Measurements from ENCODE around the gene CARMIL1.

The CARMIL1 gene

DNA sequence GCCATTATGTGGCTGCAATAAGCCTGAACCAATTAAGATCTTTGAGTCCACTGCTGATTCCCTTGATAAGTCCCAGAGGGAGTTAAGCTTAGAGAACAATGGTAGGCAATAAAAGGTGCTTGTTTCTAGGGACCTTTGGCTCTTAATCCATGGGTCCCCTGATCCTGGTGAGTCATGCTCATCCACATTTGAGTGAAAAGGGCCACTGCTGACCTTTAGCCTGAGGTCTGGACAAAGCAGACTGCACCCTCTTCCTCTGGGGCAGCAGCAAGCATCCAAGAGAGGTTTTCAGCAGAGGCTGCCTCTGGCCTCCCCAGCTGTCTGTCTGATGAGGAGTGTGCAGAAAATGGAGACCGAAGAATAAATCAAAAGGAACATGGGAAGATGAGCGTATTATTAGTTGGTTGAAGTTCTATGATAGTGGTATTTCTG is 356.7 kb downstream of the CARMIL1 start:
- no peak for DNase-seq

DNA sequence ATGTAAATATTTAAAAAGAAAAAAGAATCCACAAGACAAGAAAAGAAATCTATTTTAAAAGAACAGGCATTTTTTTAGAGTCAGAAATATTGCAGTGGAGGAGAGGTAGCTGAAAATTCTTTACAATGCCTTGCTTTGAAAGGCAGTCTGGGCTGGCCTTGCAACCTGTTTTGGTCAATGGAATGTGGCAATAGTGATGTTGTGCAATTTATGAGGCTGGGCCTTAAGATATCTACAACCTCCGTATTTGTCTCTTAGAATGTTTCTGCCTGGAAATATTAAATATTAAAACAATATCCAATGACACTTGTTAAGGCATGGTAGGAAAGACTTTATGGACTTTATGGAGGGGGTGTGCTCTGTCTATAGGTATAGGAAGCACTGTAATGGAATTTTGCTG is 358.0 kb downstream of the CARMIL1 start:
- no peak for DNase-seq

DNA sequence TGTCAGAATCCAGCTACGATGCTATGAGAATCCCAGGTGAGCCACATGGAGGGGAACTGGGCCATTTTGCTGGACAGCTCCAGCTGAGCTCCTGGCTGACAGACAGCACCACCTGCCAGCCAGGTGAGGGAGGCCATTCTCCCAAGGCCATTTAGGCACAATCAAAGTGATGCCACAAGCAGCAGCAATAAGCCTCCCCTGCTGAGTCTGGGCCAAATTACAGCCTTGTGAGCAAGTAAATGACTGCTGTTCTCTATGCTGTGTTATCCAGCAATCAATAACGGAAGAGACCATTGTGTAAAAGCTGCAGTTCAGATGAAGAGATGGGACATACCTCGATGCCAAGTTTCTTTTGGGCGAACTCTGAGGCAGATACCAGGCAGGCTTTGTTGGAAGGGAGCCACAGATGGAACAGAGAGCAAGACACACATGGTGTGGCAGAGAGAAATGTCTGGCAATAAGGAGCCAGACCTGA is 358.8 kb downstream of the CARMIL1 start:
- DNase-seq, result no peak

DNA sequence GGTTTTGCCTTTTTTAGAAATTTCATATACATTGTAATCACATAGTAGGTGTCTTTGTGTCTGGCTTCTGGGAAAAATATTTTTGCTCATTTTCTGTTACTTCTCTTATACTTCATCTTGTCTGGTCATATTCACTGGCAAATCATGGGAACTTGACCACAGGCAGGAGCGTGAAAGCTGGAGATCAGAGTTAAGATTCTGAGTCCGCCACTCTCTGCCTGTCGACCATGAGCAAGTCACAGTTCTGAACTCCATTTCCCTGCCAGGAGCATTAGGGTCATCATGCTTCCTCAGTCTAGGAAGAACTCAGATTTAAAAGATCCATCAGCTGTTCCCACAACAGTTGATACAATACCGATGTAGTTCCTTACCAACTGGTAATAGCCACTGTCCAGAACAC is 360.5 kb downstream of the CARMIL1 start:
- DNase-seq, result no peak

DNA sequence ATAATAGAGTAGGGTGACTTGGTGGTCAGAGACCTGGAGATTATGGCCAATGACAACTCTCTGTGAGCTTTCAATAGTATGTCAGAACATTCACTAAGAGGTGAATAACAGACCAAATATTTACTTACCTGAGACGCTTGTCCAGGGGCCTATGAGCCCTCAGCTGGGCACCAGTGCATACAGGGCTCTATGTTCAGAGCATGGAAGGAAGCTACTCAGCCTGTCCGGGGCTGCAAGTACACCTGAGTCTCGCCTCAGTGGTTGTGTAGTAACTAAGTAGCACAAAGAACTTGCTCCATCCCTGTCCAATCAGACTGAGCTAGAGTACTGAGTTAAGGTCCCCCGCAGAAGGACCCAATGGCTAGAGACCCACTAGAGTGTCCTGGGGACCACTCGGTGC is 361.3 kb downstream of the CARMIL1 start:
- no peak for DNase-seq

DNA sequence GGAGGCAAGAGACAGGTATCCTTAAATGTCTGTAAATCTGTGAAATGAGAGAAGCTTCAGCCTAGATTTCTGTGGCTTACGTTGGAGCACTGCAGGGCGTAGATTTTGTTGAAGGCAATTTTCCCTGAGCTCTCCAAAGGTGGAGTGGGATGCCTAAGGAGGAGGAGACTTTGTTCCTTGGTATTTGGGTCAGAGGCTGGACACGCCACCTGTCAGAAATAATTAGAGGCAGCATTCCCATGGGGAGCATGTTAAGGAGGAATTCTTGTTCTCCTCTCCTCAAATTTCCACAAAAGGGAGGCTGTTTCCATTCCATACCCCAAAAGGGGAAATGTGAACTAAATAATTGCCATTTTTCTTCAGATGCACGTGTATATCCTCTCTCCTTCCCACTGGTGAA is 361.7 kb downstream of the CARMIL1 start:
- no peak for DNase-seq

DNA sequence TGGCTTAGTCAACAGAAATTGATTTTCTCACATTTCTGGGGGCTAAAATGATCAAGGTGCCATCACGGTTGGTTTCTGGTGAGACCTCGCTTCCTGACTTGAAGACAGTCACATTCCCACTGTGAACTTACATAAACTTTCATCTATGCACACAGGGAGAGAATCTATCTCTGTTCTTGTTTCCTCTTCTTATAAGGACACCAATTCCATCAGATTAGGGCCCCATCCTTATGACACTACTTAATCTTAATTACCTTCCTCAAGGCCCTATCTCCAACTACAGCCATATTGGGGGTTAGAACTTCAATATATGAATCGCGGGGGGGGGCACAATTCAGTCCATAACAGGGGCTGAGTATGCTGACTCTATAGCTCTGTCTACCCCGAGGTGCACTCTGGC is 362.2 kb downstream of the CARMIL1 start:
- DNase-seq, result no peak

DNA sequence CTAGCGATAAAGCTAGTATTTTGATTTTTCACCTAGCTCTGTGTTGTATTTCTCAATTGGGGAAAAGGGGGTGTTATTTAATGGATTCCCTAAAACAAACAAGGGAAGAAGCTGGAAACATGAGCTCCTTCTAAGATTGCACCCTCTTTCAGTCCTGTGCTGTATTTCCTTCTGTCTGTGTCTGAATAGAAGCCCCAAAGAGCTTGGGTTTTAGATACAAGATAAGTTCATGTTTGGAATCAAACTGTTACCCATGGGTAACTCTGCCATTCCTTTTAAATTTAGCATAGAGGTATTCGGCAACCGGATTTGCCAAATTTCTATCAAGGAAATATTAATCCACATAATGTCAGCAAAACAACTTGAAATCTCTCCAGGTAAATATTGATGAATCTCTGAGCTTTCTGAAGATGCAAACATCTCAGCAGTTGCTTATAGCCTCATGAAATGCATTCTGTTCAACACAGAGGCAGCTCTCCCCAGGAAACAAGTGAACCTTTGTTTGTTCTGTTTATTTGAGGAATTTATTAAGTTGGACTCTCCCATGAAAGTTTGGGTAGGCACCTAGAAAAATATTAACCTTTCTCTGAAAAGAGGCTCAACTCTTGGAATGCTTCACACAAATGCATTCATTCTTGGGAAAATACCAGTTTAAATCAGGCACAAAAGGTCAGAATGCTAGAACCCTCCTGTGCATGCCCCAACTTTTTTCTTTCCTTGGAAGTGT is 362.9 kb downstream of the CARMIL1 start:
- no peak for DNase-seq

DNA sequence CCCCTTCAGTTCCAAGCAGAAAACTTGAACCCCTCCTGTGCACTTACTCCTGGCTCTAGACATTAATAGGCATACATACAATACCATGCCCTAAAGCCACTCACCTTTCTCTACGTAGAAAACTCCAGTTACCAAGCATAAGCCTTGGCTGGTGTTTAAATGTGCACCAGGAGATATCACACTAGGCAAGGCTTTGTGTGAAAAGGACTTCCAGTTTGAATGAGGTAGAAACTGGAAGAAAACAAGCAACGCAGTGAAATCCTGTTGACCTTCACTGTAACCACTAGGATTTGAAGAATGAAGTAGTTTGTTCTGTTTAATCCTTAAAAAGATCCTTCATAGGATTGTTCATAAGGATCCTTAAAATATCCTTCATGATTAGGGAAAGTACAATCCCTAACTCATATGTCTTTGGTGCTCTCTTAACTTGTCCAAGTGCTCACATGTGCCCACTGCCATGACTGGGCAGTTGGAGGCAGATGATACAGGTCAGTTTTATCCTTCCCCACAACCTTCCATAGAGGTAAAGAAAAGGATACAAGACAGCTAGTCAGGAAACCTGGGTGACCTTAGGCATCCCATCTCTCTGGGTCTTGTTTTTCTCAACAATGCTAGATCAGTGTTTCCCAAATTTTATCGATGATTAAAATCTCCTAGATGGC is 363.6 kb downstream of the CARMIL1 start:
- no peak for DNase-seq

DNA sequence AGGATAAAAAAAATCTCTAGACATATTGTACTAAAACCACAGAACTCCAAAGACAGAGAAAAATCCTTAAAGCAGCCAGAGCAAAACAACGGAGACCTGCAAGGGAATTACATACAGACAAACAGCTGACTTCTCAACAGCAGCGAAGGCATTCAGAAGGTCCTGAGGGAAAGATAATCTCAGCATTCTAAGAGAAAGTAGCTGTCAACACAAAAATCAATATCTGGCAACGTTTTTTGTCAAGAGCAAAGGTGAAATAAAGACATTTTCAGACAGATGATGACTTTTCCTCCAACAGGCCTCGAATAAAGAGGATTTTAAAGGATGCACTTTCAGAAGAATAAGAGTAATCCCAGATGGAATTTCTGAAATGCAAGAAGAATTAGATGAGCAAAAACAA is 366.7 kb downstream of the CARMIL1 start:
- no peak for DNase-seq

DNA sequence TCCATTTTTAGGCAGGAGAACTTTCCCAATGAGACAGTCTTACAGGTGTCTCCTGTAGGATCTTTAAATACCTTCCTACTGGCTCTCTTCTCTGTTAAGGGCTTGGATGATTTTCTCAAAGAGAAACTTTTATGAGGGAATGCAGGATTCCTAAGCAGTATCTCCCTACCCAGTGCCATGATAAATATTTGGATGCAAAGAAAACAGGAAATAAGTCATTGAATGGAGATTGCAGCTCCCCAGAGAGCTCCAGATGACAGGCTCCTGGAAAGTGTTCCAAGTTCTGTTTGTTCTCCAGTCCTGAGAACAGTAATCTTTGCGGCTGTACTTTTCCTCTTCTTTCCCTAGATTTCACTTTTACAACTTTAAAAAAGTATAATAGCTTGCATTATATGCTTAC is 370.4 kb downstream of the CARMIL1 start:
- DNase-seq, result no peak

DNA sequence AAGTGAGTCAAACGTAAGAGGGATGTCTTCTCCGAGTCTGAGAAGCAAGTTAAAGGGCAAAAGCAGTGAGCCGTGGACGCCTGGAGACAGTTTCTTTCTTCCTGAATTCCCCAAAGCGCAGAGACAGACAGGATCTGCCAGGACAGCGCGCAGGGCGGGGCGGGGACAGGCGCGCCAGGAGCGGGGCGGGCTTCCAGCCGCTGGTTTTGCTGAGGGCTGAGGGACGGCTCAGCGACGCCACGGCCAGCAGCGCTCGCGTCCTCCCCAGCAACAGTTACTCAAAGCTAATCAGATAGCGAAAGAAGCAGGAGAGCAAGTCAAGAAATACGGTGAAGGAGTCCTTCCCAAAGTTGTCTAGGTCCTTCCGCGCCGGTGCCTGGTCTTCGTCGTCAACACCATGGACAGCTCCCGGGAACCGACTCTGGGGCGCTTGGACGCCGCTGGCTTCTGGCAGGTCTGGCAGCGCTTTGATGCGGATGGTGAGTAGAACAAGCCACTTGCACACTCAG is 372.9 kb downstream of the CARMIL1 start, which contains the start of gene SCGN:
TSS of gene SCGN (plus strand) at position 209 of the 509 bp plus-strand sequence. CDS start at position 398, 189 bp downstream.
- peak; percentile 23 for DNase-seq

DNA sequence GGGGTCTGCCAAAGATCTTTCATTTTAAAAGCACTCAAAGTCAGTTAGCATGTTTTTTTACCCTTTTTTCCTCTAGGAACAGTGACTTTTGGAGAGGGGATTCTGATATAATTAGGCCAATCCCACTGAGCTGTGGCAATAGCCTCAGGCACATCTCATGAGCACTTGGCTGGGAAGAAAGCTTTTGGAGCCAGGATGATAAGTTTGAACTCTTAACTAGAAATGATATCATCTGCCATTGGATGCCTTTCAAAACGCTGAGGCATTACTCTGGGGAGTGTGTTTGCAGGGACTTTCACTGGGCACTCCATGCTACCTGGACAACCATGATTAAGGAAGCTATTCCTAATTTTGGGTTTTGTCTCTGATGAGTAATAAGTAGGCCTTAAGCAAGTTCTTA is 376.5 kb downstream of the CARMIL1 start:
- DNase-seq, result no peak

DNA sequence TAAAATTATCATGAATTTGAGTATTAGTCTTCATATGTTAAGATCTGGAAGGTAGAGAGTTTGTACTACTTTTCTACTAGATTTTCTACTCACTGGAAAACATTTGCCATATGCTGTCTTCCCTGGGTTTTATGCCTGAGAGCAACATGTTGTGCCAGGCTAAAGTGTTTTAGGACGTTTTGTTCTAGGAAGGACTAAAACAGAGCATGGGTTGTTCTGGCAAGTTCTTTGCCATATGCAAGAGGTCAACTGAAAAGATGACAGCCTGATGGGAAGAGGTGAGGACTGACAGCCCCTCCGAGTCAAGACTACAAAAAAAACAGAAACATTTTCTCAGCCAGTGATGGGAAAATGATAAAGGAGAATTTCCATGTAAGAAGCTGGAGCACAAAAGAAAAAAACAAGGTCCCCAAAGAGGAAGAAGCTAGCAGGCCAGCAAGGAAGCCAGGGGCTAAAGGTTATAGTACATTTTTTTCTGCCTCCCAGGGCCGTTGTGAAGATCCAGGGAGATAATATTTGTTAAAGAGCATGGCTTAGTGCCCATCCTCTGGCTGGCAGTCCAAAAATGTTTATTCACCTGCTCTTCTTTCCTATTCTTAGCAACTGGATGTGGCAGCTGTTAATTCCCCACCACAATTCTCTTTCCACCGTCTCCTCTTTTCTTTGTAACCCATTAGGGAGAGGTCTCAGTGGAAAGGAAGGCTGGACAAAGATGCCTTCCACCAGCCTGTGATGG is 380.6 kb downstream of the CARMIL1 start:
- no peak for DNase-seq

DNA sequence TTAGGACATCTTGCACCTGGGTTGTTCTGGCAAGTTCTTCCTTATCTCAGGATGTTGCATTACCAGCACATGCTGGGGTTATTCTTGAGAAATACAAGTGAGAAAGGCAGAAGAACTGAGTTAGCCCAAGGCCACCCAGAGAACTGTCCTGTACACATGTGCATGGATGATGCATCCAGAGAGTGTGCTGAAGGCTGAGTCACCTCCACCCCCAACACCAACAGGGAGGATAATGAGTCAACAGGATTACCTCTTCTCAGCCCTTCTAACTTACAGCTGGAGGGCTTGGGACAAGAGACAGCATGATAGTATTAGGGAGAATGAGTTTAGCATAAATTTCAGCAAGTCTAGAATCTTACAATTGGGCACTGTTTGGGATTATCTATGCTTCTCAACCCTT is 381.3 kb downstream of the CARMIL1 start:
- no peak for DNase-seq

DNA sequence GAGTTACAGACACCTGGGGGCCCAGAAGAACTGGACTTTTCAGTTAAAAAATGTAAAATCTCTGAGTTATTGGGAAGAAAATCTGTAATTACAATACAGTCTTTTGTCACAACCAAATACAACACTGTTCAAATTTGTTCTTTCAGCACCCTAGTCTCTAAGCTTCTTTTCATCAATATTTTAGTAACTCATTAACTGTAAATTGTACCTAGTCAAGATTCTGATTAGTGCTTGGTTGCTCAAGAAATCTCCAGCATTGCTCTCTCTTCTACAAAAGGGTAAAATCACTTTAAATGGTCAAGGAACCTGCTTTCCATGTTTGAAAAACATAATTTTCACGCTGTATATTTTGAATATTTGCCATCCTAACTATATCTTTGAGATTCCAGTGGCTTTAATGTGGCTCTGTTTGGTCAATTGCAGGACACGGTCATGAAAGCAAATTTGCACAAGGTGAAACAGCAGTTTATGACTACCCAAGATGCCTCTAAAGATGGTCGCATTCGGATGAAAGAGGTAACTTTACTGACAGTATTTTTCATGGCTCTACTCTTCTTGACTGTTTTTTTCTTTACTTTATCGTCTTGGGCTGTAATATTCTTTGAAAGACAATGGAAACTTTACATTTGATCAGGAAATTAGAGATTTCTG is 382.1 kb downstream of the CARMIL1 start:
- no peak for DNase-seq

DNA sequence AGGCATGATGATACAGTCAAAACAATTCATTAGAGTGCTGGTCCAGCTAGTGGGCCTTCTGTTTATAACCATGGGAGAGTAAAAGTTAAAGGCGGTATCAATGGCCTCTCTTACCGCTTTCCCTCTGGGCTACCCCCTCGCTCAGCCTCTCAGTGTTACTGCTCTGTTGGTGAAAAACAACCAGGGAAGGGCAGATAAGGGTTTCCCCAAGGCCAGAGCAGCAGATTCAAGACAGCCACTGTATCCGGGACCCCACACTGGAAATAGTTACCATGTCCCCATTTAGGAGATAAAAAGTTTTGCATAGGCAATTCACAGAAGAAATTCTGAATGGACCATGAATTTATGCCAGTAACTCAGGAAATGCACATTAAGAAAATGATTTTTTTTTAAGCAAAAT is 386.3 kb downstream of the CARMIL1 start:
- no peak for DNase-seq

DNA sequence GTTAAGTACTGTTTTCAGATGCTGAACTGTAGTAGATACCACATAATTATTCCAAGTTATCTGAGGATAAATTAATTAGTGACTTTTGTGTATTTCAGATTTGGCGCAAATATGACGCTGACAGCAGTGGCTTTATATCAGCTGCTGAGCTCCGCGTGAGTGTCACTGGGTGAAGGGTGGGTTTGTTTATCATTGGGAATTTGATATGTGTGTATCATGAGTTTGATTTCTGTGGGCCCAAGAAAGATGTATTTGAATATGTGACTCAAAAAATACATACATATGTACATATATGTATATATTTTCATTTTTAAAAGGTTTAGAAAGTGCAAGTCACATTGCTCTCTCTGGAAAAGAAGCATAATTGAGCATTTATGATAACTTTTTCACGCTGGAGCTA is 390.2 kb downstream of the CARMIL1 start:
- DNase-seq, result no peak

All from activated CD4-positive, alpha-beta T cell treated with anti-CD3 and anti-CD28 coated beads, Interleukin-2, amount 50 U/mL, for 1 hour (primary cell).